T-helper 22 cell (primary cell): ENCODE measurements around the gene EDIL3.
"Not testable (repeated sequence)": the region's sequence is repeated elsewhere in the genome, so short reads cannot be mapped to it uniquely, and the experiment has no call there.

Experiments used
- DNase-seq: peaks from one replicate; pipeline ENCODE4 v3.0.0-alpha.2; 2020; ENCODE audit warnings: low read depth

EDIL3 gene

GRCh38 chr5:84378420-84378819 lies 6.3 kb downstream of the EDIL3 start:
- no peak for DNase-seq

GRCh38 chr5:84376346-84376745 lies 8.3 kb downstream of the EDIL3 start:
- no peak for DNase-seq

- DNase-seq, result no peak
Measured at GRCh38 chr5:84374568-84374967, 10.1 kb downstream of the EDIL3 start.

- DNase-seq, result no peak
Measured at GRCh38 chr5:84373506-84373905, 11.2 kb downstream of the EDIL3 start.

DNA sequence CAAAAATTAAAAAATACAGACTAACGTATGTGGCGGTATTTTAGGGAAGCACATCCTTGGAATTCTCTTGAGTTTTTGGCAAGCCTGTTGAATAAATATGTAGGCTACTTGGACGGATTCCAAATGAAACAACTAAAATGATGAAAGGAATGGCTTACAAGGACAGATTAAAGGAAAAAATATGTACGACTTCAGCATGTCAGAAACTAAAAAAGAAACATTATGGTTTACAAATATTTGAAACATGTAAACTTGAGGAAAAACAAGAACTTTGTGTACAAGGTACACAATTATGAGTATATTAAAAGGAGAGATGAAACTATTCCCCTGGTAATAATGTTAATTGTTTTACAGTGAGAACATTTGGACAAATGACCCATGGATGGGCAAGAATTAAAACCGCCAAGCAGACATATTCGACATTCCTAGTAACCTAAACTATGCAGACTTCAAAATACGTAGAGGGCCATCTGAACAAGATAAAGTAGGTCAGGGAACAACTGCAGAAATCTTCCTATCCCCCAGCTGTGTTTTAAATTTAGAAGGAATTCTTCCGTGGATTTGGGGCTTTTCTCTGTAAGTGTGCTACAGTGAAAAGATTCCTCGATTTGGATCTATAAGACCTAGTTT lies 12.5 kb downstream of the EDIL3 start:
- DNase-seq, result no peak

DNA sequence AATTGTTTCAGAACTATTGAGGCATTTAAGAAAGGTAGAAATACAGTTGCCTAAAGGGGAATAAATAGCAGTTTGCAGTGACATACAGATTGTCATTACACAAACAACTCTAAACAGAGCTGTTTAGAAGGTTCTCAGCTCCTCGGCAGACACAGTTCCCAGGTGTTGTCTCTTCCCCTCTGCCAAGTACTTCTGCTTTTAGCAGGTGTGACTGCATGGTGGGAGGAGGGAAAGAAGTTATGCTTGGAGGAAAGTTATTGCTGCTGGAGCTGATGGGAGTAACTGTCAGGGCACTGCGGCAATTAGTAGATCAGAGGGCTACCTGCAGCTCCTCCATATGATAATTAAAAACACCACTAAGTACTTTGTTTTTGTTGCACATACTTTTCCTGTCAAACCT lies 14.5 kb downstream of the EDIL3 start:
- DNase-seq, result no peak

DNA sequence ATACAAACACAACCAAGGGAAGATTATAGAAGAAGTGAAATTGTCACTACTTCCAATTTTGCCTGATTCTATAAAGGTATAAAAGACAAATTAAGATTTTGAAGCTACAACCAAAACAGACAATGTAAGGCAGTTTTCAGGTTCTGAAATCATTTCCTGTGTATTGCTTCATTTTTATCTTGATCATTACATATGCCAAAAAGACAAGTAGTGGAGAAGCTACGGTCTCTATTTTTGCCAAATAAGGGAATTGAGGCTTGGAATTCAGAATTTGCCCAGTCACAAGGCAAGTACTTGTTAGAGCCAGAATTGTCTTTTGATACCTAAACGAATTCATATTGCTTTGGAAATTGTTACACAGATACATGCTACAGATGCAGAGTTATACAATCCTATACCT lies 20.6 kb downstream of the EDIL3 start:
- no peak for DNase-seq

DNA sequence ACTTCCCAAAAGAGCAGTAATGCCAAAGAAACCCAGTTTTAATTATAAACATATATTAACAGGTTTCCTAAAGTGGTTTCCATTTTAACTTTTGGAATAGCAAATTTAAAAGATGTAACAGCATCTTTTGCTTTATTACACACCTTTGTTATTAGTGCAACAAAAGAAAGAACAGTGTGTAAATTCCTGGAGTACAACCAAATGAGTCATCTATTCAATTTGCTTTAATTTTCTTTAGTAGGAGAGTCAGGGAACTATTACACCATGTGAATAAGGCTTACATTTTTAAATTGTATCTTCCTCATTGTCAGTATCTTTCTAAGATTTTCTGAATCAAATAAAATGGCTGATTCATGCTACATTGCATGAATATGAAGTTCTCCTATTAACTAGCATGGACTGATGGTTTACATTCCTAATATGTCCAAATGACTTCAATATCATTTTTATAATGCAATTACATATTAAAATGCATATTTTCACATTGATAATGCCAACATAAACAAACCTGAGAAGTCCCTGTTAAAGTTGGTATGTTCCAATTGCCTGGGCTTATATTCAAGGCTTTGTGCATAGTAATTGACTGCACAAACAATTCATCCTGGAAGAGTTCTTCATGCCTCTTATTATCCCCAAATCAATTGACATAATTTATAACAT lies 22.5 kb downstream of the EDIL3 start:
- no peak for DNase-seq

GRCh38 chr5:84361572-84361971 lies 23.1 kb downstream of the EDIL3 start:
- DNase-seq, result no peak

GRCh38 chr5:84360056-84360455 lies 24.6 kb downstream of the EDIL3 start:
- no peak for DNase-seq

GRCh38 chr5:84354101-84354500 lies 30.6 kb downstream of the EDIL3 start:
- DNase-seq, result no peak

- no peak for DNase-seq
Measured at GRCh38 chr5:84344788-84345187, 39.9 kb downstream of the EDIL3 start.

DNA sequence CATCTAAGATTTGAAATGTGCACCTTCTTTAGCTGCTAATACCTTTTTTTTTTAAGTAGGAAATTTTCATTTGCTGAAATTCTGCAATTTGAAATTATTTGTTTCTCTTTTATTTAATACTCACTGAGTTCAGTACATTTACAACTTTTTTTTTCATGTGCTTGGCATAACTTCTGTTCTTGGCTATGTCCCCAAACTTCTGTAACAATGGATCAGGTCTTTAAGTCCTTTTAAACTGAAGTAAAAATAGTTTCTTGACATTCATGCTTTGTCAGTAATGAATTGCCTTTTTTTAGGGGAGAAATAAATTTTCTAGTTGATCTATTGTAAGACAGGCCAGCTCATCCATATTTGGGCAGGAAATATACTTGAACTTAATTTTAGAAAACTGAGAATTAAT lies 41.5 kb downstream of the EDIL3 start:
- no peak for DNase-seq

- DNase-seq, result no peak
Measured at GRCh38 chr5:84332106-84332505, 52.6 kb downstream of the EDIL3 start.

GRCh38 chr5:84327591-84327990 lies 57.1 kb downstream of the EDIL3 start:
- DNase-seq, result no peak

- no peak for DNase-seq
Measured at GRCh38 chr5:84322646-84323045, 62.0 kb downstream of the EDIL3 start.

DNA sequence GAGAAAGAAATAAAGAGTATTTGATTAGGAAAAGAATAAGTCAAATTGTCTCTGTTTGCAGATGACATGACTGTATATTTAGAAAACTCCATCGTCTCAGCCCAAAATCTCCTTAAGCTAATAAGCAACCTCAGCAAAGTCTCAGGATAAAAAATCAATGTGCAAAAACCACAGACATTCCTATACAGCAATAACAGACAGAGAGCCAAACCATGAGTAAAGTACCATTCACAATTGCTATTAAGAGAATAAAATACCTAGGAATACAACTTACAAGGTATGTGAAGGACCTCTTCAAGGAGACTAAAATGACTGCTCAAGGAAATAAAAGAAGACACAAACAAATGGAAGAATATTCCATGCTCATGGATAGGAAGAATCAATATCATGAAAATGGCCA lies 66.9 kb downstream of the EDIL3 start:
- not testable (repeated sequence) for DNase-seq

GRCh38 chr5:84312280-84312679 lies 72.4 kb downstream of the EDIL3 start:
- not testable (repeated sequence) for DNase-seq

- DNase-seq, result not testable (repeated sequence)
Measured at GRCh38 chr5:84309850-84310249, 74.8 kb downstream of the EDIL3 start.

GRCh38 chr5:84306601-84307000 lies 78.1 kb downstream of the EDIL3 start:
- DNase-seq, result no peak

GRCh38 chr5:84304599-84304998 lies 80.1 kb downstream of the EDIL3 start:
- no peak for DNase-seq

DNA sequence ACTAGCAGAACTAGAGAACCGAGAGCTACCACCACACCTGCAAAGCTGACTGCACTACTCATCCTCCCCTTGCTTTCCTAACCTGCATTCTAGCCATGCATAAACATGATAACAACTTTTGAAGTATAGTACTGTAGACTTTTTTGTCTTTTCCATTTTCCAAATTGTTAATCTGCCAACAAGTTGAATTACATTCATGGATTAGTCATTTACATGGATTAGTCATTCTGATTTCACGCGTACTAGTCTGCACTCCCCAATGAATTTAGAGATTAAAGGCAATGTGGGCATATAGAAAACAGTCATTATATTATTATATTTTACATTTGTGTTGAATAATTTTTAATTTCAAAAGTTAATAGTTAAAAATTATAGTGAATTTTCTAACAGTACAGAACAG lies 81.4 kb downstream of the EDIL3 start:
- no peak for DNase-seq

- DNase-seq, result no peak
Measured at GRCh38 chr5:84301535-84301934, 83.1 kb downstream of the EDIL3 start.

GRCh38 chr5:84299959-84300358 lies 84.7 kb downstream of the EDIL3 start:
- DNase-seq, result no peak
